GM20431 (cell line): Measurements from ENCODE around the gene TEX28.
"Not testable (repeated sequence)": the region's sequence is repeated elsewhere in the genome, so short reads cannot be mapped to it uniquely, and the experiment has no call there.

Experiments
- in situ Hi-C: fragments of 300-500 bp; cut with MseI, MboI; formaldehyde crosslinking; loops from one replicate; pipeline ENCODE4 v1.15.0; 2020; ENCODE audit warnings: low sequenced_read_pairs; ENCODE audit not compliant: unreplicated experiment

The TEX28 gene

GRCh38 chrX:154258711-154259110 is 36.2 kb downstream of the TEX28 start:
- in situ Hi-C loops: not testable (repeated sequence)

GRCh38 chrX:154257282-154257681 is 37.6 kb downstream of the TEX28 start, which contains the start of gene OPN1MW3:
TSS of gene OPN1MW3 (plus strand) at chrX:154257582. CDS start at chrX:154257620, 38 bp downstream.
- in situ Hi-C loops: not testable (repeated sequence)

- in situ Hi-C loops: not testable (repeated sequence)
Measured at GRCh38 chrX:154248076-154248475, 46.8 kb downstream of the TEX28 start.

- in situ Hi-C loops: not testable (repeated sequence)
Measured at GRCh38 chrX:154247377-154248045, 47.4 kb downstream of the TEX28 start.

GRCh38 chrX:154239982-154240503 is 54.9 kb downstream of the TEX28 start:
- in situ Hi-C loops: not testable (repeated sequence)

GRCh38 chrX:154238939-154239559 is 55.9 kb downstream of the TEX28 start:
- in situ Hi-C loops: not testable (repeated sequence)

GRCh38 chrX:154233620-154234019 is 61.3 kb downstream of the TEX28 start:
- in situ Hi-C loops: not testable (repeated sequence)

GRCh38 chrX:154231443-154231842 is 63.5 kb downstream of the TEX28 start:
- in situ Hi-C loops: not testable (repeated sequence)

GRCh38 chrX:154226706-154227105 is 68.2 kb downstream of the TEX28 start:
- in situ Hi-C loops: not testable (repeated sequence)

- in situ Hi-C loops: not testable (repeated sequence)
Measured at GRCh38 chrX:154225292-154225691, 69.6 kb downstream of the TEX28 start.
